AG20443 (cell line): Measurements from ENCODE around the gene CPD.
A peak's percentile ranks its signal among the peaks of the same experiment; 100 is the strongest.

Experiments
- DNase-seq: peaks from one replicate; pipeline ENCODE4 v3.0.0; 2012; ENCODE audit warnings: low spot score, mixed read lengths

The CPD gene

DNA sequence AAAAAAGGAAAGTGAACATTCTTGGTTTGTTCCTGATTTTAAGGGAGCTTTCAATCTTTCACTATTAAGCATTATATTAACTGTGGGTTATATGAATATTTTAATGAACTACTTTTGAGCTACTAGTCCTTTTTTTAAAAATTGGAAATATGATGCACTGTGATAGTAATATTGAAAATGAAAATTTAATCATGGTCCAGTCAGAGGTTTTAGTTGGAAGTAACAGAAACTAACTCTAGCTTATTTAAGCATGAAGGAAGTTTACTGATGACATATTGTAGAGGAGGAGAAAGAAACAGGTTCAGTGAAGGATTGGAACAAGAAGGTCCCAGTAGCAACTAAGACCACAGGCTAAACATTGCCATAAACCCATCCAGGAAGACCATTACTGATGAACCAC, 24.0 kb upstream of the CPD start:
- DNase-seq: no peak

DNA sequence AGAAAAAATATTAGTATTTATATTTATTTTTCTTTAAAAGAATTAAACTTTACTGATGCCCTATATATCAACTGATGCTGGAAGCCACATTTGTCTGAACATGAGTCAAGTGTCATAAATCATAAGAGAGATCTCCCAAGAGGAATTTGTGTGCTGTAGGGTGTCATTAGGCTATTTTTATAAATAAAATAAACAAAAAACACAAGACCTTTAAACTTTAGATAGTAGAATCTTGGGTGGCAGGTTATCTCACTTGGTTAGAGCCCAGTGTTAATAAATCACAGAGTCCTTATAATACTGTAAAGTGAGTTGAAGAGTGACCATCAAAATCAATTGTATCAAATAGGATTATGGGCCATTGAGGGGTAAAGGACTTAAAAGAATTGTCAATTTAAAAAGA, 21.3 kb upstream of the CPD start:
- no peak for DNase-seq

DNA sequence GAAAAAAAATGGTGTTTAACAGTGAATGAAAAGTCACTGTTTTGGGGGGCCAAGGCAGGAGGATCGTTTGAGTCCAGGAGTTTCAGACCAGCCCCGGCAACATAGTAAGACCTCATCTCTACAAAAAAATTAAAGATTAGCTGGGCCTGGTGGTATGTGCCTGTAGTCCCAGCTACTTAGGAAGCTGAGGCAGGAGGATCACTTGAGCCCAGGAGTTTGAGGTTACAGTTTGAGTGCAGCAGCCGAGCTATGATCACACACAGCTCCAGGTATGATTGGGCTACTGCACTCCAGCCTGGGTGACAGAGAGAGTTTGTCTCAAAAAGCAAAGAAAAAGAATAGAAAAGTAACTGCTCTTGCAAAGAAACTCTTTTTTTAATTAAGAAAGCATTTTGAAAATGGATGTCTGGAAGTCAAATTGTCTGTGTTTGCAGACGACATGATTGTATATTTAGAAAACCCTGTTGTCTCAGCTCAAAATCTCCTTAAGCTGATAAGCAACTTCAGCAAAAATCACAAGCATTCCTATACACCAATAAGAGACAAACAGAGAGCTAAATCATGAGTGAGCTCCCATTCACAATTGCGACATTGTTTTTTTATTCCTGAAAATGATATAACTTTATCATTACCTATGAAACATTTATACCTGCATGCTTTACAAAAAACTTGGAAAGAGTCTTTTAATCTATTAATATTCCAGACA, 20.5 kb upstream of the CPD start:
- no peak for DNase-seq

- DNase-seq: no peak
These were observed 18.5 kb upstream of the CPD start for GRCh38 chr17:30360086-30360808.

DNA sequence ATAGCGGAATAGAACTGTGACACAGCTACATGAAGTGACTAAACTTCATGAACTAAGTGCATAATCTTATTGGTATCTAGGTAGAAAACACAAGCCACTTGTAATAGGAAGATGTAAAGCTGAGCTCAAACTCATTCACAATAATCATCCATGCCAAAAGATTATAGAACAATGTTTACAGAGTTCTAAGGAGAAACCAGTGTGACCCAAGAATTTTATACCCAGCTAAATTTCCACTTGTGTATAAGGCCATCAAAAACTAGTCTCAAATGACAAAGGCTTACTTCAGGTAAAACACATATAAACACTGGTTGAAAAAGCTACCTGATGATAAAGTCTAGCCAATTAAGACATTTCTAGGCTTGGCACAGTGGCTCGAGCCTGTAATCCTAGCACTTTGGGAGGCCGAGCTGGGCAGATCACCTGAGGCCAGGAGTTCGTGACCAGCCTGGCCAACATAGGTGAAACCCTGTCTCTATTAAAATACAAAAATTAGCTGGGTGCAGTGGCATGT, 16.9 kb upstream of the CPD start:
- DNase-seq: no peak

GRCh38 chr17:30363715-30364202, 15.0 kb upstream of the CPD start:
- peak; percentile 60 for DNase-seq

DNA sequence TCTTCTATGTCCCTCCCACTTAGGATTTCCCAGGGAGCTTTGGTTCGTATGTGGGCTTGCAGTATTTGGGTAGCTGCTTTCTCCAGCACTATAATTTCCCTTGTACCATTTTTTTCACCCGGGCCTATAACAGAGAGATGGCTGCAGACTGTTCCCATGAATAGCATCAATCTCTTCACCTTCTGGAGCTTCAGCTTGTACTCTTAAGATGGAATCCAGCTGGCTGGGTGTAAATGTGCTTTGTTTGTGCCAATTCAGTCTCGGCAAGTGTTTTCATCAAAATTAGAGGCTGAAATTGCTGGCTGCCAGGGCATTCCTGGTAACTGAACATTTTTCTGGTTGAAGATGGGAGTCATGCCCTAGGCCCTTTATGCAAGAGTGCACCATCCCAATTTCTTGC, 12.2 kb upstream of the CPD start:
- DNase-seq: no peak

DNA sequence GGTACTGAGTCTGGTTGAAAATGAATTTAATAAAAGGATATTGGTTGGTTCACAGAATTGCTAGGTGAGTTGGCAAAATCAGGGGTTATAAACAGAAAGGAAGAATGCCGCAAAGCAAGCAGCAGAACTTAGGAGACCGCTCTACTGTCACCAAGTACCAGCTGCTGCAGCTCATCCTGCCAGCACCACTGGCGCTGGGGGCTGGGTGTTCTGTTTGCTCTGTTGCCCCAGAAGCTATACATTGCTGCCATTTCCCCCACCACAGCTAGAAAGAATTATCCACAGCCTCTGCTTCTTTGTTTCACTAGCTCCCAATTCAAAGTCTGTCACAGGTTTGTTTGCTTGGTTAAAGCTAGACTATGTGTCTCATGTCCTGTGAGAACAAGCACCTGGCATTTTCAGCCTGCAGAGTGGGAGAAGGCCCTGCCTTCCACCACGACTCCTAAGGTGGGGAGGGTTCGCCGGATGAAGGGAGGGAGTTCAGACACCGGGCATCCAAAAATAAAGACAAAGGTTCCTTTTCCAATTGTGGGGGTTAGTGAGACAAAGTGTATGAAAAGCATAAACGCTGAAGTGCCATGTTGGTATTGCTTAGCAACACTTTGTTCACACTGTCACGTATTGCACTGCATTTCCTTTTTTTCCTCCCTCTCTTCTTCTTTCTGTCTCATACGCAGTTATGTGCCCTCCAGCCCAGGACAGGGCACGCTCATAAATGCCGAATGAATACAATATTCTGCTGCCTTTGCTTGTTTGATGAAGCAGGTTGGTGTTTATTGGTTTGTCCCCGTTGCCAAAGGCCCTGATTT, 9.6 kb upstream of the CPD start:
- no peak for DNase-seq

DNA sequence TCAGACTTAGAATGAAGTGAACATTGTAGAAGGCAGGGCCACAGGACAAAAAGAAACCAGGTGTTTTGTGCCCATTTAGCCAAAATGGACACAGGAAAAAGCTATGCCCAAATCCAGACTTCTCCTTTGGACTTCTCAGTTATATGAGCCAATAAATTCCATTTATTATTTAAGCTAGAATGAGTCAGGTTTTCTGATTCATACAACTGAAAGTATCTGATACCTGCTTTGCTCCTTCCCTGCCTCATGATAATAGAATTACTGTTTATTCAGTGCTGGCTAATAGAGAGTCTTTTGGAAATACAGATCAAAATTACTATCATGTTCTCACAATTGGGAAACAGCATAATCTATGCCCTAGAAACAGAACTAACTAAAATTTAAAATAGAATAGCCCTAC, 8.7 kb upstream of the CPD start:
- no peak for DNase-seq

DNA sequence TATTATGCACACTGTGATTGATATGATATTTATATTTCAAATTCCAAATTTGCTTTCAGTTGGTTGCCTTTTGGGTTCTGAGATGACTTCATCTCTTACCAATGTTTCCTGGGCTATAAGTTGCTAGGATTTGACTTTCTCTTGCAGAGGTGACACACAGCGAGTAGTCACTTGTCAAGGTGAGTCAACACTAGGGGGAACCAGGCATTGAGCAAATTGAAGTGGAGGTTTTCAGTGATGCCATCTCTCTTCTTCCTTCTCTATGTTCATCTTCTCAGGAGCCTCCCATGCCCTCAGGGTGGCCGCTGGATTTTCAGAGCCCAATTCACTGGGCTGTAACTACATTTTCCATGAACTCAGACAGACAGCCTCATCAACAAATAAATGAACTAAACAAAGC, 6.0 kb upstream of the CPD start:
- no peak for DNase-seq

DNA sequence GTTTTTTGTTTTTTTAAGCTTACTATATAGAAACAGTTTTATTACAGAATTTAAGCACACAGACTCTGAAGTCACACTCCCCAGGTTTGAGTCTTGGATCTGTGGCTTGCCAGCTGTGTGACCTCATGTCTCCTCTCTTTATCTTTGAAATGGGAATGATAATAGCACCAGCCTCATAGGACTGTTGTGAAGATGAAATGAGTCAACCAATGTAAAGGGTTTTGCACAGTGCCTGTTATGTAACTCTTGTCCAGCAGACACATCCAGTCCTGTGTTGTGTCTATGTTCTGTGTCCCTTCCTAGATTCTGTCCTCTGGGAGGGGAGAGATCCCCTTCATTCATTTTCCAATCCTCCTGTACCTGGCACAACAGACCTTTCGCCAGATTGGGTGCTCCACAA, 3.1 kb upstream of the CPD start:
- no peak for DNase-seq

- DNase-seq: peak; percentile 69
These were observed 1.9 kb upstream of the CPD start for GRCh38 chr17:30376621-30377452.

GRCh38 chr17:30377574-30378240, 1.0 kb upstream of the CPD start:
- no peak for DNase-seq

- peak; percentile 35 for DNase-seq
These were observed 394 bp upstream of the CPD start for GRCh38 chr17:30378241-30378824.

DNA sequence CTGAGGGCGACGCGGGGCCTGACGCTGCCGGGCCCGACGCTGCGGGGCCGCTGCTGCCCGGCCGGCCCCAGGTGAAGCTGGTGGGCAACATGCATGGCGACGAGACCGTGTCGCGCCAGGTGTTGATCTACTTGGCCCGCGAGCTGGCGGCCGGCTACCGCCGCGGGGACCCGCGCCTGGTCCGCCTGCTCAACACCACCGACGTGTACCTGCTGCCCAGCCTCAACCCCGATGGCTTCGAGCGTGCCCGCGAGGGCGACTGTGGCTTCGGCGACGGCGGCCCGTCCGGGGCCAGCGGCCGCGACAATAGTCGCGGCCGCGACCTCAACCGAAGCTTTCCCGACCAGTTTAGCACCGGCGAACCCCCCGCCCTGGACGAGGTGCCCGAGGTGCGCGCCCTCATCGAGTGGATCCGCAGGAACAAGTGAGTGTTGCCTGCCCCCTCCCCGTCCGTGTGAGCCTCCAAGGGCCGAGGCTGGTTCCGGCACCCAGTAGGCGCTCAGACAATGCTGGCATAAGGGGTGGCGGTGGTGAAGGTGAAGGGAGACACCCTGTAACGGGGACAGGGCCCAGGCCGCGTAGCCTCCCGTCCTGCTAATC, 676 bp downstream of the CPD start:
- DNase-seq: no peak

- DNase-seq: no peak
These were observed 1.2 kb downstream of the CPD start for GRCh38 chr17:30379903-30380381.

GRCh38 chr17:30380643-30381339, 2.1 kb downstream of the CPD start:
- no peak for DNase-seq

DNA sequence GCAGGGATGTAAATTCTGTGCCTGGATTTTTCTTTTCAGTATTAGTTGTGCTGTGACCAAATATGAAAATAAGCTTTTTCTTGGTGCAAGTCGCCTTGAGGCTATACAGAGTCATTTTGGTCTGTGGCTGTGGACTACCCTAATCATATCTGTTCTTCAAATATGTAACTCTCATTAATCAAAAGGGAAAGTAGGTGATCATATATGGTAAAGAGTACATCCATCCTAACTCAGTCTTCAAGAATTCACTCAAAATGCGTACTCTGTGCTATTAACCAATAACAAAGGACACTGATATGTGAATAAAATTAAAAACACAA, 2.6 kb downstream of the CPD start:
- DNase-seq: no peak

GRCh38 chr17:30382345-30382744, 3.6 kb downstream of the CPD start:
- DNase-seq: no peak
